Stimulated activated CD8-positive, alpha-beta memory T cell treated with anti-CD3 and anti-CD28 coated beads, Interleukin-4, amount 100 ng/mL, for 48 hours (primary cell): Measurements from ENCODE around the gene WDR45B.

Experiments used
- DNase-seq: peaks from one replicate; pipeline ENCODE4 v3.0.0-alpha.2; 2020

Gene WDR45B

DNA sequence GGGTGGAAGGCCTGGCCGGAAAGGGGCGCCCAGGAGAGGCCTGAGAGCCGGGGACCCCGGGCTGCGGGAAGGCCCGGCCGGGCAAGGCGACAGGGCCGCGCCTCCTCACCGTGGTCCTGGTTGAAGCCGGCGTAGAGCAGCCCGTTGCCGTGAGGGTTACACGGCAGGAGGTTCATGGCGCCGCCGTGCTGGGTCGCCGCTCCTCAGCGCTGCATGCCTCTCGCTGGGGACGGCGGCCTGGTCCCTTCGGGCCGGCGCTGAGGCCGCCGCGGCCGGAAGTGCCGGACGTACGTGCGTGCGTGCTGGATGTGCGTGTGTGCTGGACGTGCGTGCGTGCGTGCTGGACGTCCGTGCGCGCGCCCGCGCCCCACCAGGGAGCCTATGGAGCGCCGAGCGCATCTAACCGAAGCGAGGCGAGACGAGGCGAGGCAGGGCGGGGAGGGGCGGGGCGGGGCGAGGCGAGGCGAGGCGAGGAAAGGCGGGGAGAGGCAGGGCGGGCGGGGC, at the start of gene WDR45B:
WDR45B (minus strand) TSS at position 280 of the 504 bp plus-strand sequence; CDS start at position 176, 104 bp downstream.
- peak; percentile 91 for DNase-seq

DNA sequence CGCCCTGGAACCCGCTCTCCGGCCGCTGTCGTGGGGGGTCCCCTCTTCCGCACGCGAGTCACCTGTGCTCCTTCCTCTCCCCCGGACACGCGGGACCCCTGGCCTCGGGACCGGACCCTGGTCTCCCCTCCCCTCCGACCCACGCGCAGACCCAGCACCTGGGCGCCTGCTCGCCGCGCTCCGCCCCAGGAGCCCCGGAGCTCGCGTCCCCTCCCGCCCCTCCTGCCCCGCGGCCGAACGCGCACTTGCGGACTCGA, 49.5 kb upstream of the WDR45B start:
- no peak for DNase-seq

DNA sequence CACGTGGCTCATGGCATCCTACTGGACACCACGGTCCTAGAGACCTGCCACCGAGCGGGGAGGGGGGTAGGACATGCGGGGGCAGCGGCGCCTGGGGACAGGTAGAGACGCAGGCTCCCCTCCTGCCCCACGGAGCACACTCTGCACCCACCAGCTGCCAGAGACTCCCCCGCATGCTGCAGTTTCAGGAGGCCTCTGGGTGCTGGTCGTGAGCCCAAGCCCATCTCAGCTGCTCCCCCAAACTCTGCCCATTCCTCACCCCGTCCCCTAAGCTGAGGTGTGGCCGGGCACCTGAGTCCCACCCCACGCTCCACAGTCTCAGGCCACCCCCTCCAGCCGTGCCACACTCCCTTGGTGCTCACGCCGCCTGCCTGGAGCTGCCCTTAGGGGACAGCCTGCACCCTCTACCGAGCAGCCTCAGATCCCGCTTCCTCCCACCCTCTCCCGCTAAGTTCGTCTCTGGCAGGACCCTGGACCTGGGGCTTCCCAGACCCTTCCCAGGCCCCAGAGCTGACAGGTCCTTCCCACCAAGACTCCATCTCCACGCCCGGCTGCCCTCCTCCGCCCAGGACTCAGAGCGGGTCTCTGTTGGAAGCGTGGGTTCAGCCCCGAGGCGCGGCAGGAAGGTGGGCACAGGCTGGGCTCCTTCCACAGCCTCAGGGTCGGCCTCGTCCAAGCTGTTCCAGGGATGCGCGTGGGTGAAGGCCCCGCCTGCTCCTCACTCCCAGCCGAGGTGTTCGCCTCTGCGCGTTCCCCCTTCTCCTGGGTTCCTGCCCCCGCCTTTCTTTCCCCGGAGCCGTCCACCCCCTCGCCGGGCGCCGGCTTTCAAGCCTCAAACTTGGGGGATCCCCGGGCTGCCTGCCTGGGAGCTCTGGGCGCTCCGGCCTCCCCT, 48.9 kb upstream of the WDR45B start:
- DNase-seq: peak; percentile 40

DNA sequence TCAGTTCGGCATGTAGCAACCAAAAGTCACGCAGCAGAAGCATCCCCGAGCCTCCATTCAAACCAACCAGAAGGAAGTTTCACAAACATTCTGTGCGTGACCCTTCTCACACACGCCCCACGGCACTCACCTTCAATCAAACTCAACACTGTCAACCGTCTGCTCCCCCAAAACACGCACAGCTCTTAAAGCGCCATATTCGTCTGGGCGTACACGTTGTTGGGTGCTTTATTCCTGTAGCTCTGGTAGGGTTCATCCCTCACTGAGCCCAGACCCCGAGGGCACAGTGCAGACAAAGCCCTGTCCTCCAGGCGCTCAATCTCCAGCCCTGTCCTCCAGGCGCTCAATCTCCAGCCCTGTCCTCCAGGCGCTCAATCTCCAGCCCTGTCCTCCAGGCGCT, 48.0 kb upstream of the WDR45B start:
- DNase-seq: no peak

- DNase-seq: no peak
These were observed 46.4 kb upstream of the WDR45B start for GRCh38 chr17:82694647-82695046.

GRCh38 chr17:82693168-82693867, 45.1 kb upstream of the WDR45B start:
- no peak for DNase-seq

- no peak for DNase-seq
These were observed 44.0 kb upstream of the WDR45B start for GRCh38 chr17:82692268-82692667.

DNA sequence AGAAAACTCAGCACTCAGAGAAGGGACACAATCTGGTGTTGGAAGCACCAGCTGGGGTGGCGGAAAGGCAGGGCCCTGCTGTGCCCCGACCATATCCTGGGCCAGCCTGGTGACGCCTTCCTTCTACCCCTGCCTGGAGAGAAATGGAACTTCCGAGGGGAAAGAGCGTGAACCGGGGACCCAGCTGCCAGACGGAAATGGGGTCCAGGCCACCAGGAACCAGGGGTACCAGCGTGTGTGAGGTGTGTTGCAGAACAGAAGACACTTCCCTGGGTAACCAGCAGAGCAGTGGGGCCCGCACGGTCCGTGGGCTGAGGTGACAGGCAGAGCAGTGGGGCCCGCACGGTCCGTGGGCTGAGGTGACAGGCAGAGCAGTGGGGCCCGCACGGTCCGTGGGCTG, 43.5 kb upstream of the WDR45B start:
- DNase-seq: no peak

DNA sequence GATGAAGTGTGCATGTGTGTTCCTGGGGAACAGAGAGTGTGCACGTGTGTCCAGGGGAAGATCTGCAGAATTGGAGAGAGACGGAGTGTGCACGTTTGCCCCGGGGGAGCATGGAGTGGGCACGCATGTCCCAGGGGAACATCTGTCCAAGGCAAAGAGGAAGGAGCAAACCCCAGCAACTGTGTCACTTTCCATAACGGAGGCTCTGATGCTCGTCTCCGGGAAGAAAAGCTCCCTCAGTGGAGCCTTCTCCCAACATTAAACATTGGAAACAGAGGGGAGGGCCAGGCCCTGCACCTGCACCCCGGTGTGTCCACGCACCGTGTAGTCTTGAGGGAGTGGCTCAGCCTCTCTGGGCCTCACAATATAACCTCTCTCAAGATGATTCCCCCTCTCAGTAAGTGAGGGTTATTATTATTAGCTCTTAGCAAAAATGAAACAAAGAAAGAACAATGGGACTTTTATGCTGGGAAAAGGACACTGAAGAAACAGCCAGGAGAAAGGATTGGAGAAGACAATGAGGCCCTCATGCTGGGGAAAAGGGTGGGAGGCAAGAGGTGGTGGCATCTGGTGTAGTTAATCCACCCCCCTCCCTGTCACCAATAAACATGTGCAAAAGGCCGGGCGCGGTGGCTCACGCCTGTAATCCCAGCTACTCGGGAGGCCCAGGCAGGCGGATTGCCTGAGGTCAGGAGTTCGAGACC, 42.7 kb upstream of the WDR45B start:
- DNase-seq: no peak

DNA sequence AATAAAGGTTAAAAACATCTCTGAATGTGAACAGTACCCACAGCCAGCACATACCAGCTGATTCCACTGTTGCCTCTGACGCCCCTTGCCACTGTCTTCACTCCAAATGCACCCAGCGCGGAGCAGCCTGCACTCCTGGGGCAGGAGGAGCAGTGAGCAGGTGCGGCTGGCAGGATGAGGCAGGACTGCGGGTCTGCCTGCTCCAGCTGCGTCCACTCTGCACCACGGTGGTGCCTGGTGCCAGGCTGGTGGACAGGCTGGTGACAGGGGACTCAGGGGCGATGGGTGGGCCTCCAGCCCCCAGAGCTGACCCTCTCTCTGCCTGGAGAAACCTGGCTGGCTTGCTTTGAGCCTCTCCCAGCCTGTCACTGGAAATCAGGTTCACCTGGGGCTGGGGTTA, 40.8 kb upstream of the WDR45B start:
- no peak for DNase-seq

- DNase-seq: no peak
These were observed 39.6 kb upstream of the WDR45B start for GRCh38 chr17:82687871-82688270.

- no peak for DNase-seq
These were observed 39.2 kb upstream of the WDR45B start for GRCh38 chr17:82687375-82687861.

DNA sequence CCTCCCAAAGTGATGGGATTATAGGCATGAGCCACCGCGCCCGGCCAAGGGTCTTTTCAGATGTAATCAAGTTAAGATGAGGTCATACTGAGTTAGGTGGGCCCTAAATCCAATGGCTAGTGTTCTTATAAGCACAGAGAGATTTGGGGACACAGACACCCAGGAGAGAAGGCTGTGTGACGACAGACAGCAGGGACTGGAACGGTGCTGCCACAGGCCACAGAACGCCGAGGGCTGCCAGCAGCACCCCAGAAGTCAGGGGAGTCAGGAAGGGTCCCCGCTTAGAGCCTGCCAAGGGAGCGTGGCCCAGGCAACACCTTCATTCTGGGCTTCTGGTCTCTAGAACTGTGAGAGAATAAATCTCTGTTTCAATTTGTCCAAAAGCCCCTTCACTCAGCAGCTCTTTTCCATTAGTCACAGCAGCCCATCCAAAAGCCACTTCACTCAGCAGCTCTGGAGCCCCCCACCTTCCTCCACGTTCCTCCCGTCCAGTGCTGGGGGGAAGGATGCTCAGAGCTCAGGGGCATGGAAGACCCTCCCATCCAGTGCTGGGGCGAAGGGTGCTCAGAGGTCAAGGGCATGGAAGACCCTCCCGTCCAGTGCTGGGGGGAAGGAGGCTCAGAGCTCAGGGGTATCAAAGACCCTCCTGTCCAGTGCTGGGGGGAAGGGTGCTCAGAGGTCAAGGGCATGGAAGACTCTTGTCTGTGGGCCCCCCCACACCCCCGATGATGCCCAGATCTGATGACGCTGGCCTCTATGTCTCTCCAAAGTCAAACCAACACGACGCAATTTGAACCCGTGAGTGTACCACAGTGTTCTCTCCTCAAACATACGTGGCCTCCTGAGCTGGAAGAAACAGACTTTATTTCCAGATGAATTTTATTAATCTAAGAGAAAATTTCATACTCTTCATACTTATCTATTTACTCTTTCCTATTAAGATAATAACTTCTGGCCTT, 38.4 kb upstream of the WDR45B start:
- no peak for DNase-seq

GRCh38 chr17:82685291-82685690, 37.0 kb upstream of the WDR45B start:
- no peak for DNase-seq

DNA sequence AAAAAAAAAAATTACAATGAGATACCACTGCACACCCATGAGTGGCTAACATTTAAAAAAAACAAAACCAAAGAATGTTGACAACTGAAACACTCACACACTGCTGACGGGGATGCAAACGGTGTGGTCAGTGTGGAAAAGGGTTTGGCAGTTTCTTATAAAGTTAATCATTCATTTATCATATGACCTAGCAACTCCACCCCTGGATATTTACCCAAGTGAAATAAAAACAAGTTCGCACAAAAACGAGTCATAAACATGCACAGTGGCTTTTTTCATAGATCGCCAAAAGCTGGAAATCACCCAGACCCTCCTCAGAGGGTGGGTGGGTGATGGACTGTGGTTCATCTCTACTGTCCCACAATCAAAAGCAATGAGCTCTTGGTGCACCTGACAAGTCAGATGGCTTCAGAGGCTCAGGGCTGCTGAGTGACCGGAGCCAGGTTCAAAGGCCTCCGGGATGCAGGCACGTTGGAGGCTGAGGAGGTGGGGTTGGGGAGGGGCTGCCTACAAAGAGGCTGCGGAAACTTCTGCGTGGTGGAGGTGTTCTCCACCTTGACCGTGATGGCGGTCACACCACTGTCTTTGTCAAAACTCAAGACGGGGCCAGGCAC, 36.1 kb upstream of the WDR45B start:
- DNase-seq: no peak

DNA sequence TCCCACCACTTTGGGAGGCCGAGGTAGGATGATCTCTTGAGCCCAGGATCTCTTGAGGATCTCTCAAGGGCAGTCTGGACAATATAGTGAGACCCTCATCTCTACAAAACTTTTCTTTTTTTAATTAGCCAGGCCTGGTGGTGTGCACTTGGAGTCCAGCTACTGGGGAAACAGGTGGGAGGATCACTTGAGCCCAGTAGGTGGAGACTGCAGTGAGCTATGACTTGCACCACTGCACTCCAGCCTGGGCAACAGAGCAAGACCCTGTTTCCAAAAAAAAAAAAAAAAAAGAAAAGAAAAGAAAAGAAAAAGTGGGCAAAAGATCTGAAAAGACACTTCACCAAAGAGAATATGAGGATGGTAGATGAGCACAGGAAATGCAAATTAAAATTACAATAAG, 35.3 kb upstream of the WDR45B start:
- DNase-seq: no peak

DNA sequence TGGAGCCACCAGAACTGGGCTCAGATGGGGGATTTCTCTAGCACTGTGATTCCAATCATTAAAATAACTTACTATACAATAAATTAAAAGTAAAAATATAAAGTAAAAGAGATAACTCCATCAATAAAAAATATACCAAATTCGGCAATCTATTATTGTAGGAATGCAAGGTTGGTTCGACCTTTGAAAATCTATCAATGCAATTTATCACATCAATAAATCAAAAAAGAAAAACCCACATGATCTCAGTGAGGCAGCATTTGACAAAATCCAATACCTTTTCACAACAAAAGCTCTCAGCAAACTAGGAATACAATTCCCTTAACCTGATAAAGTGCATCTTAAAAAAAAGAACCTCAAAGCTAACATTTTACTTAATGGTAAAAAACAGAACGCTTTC, 33.3 kb upstream of the WDR45B start:
- DNase-seq: no peak

- DNase-seq: no peak
These were observed 31.6 kb upstream of the WDR45B start for GRCh38 chr17:82679586-82680465.

- DNase-seq: no peak
These were observed 30.1 kb upstream of the WDR45B start for GRCh38 chr17:82678265-82678891.

- no peak for DNase-seq
These were observed 29.2 kb upstream of the WDR45B start for GRCh38 chr17:82677353-82677925.
